RPMI8226 (cell line): ENCODE results near the gene CAMK1D.

Experiments used
- DNase-seq: peaks from one replicate; pipeline ENCODE4 v3.0.0-alpha.2; 2015

The CAMK1D gene

DNA sequence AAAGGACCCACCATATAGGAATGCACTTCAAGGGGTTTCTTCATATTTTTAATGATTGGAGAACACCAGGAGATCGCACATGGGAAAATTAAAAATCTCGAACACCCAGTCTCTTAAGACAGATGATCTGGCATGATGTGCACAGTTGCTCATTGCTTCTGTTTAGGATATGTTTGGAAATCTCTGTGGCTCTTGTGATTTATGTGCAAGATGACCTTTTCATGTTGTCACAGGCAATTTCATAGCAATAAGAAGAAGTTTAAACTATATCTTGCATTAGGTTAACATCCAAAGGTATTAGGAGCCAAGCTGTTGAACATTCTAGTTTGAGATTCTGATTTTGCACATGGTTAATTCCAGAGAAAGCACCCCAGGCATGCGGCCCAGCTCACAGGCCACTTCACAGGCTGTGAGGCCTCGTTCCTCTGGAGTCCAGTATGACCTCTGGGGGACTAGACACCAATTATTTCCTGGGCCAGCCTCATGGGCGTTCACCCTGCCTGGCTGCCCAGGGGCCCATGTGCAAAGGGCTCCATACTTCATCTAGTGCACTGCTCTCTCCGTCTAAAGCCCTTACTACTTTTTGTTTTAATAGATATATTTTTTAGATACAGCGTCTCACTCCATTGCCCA, 28.4 kb downstream of the CAMK1D start:
- DNase-seq, result no peak

DNA sequence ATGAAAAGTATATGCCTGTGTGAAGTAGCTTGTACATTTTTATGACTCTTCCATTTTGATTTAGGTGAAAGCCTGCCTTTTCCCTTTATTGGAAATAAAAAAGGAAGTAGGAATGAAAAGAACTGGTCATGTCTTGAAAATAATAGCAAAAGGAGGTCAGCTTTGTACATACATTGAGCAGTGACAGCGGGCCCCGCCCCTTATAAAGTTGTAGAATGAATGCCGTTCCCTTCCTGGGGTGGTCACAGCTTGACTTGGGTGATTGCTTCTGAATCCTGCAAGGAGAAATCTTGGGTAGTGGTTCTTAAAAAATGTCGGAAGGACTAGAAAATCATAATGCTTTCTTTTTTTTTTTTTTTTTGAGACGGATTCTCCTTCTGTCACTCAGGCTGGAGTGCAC, 31.7 kb downstream of the CAMK1D start:
- DNase-seq, result no peak

DNA sequence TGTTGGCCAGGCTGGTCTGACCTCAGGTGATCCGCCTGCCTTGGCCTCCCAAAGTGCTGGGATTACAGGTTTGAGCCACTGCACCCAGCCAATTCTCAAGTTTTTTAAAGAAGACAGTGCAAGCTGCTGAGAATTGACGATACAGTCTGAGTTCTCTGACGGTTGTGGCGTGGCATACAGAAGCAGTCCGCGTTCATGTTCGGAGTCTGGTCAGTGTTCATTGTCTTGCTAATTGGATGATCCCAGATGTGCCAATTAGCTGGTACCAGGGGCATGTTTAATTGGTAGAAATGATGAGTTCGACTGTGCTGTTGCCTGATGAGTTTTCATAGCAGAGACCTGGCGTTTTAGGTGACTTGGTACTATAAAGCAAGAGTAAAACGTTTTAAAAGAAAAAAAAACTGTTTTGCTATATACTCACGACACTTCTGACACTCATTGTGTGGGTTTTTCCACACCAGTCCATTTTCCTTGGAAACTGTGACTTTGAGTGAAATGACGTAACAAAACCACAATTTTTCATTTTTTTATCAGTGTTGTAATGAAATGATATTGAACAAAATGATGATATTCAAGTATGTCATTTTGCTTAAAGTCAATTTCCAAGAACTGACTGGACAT, 32.3 kb downstream of the CAMK1D start:
- DNase-seq, result no peak

DNA sequence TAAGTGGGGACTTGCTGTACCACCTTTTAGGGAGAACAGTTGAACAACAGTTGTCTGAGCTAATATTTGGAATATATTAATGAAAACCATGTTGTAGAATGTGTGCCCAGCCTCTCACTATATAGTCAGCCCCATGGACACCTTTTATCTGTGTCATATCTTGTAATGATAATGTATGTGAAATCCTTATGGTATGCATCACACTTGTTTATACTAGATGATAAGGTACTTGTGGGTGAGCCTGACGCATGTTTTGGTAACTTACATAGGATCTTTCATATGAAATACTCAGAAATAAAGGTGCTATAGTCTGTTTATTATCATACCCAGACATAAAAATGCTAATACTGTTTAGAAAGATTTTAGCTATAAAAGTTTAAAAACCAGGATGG, 32.8 kb downstream of the CAMK1D start:
- no peak for DNase-seq

DNA sequence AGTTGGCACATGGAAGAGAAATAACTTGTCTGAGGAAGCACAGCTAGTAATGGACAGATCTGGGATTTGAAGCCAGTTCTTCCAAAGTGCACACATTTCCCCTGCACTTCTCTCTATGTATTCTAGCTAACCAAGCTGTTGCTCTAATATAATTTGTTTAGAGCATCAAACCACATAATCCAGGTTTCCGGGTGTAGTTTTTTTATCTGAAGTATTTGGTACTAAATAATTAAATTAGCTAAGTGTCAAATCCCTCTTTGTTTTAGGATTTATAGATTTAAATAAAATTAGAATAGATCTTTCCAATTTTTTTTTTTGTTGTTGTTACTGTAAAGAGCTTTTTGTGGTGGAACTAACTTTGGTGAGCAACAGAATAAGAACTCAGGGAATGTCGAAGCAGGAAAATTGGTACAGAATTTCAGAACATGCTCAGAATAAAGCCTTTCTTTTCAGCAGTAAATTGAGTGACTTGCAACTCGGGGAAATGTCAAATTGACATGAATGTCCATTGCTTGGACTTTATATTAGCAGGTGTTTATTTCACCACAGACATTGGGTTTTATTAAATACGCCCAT, 33.7 kb downstream of the CAMK1D start:
- DNase-seq, result no peak

DNA sequence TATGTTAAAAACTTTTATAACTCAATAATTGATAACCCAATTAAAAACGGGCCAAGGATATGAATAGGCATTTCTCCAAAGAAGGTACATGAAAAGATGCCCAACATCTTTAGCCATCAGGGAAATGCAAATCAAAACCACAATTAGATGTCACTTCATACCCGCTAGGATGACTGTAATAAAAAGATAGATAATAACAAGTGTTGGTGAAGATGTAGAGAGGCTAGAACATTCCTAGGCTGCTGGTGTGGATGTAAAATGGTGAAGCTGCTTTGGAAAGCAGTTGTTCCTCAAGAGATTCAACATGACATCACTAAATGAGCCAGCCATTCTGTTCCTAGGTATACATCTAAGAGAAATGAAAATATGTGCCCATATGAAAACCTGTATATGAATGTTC, 35.6 kb downstream of the CAMK1D start:
- no peak for DNase-seq

DNA sequence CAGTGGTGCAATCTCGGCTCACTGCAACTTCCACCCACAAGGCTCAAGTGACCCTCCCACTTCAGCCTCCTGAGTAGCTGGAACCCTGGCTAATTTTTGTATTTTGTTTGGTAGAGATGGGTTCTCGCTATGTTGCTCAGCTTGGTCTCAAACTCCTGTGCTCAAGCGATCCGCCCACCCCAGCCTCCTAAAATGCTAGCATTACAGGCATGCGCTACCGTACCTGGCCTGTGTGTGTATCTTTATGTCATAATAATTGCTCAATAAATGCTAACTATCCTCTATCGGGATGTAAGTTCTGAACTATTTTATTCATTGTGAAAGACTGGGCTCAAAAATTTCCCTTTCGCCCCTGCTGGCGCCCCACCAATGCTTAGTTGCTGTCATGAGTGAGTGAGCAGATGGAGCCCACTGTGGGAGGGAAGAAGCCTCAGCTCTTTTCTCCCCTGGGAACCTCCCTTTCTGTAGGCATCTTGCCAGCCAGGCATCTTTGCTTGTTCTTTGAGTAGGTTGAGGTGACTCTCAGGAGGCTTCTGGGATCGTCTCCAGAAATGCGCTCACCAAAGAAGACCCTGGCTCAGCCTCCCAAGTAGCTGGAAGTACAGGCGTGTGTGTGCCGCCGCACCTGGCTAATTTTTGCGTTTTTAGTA, 38.3 kb downstream of the CAMK1D start:
- no peak for DNase-seq

DNA sequence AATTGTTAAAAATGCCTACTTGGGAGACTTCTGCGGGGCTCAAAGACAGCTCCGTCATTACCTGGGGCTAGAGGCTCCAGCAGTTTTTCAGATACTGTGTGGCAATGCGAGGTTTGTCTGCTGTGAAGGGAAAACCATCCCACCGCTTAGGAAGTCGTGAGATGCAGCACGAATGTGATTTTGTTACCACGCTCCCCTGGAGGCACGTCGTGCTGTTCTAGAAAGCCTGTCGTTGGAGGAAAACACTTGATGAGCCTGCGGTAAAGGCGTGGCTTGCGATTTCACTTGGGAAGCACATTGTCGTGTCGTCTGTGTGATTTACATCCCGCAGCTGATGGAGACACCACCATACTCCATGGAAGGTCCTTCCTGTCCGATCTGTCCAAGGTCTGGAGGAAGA, 39.3 kb downstream of the CAMK1D start:
- no peak for DNase-seq

DNA sequence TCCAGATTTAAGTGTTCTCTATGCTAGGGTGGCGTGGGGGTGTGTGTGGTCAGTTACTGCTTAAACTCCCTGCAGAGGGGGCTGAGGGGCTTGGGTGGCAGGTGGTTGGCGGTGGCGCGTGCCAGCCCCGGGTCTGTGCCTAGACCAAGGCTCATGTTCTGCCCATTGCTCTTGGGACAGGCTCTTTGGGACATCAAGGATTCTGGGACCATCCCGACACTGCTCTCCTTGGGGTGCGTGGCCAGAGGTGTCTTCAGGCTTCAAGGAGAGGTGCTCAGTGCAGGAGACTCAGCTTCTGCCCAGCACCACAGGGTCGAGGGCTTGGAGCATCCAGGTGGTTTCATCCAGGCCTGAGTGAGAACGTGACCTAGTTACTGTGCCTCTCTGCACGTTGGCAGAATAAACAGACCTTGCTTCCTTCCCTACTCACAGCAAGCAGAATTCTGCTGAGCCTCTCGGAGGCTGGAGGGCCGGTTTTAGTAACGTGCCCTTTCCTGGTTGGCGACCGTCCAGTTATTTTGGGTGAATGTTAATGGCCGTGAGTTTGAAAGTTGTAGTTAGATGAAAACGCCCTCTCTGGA, 39.9 kb downstream of the CAMK1D start:
- peak; percentile 92 for DNase-seq

DNA sequence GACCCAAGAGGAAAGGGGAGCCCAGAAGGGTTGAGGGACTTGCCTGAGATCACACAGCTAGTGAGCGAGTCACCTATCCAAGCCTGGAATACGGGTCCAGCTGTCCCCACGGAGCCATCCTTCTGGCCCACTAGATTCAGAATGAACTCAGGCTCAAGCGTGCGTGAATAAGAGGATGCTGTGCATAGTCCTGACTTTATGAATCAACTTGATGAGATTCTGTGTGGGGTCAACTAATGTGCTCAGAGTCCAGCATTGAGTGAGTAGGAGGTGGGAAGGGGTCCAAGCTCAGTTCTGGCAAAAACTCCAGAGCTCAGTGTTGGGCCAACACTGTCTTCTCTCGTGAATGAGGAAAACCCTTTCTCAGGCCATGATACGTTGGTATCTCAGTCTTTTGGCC, 41.4 kb downstream of the CAMK1D start:
- no peak for DNase-seq

DNA sequence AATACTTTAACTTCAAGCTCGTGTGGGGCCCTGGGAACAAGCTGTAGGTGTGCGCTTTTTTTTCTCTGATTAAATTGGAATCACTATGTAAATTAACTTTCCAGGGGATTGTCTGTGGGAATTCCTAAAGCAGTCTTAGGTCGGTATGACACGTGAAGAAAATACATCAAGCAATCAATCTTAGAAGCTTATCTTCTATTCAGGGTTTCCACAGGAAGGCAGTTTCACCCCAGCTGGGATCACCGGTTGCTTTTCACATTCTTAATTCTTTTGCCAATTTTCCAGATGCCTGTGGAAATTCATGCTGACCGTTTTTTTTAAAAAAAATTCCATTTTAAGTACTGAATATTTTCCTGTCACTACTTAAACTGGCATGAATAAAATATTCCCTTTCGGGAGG, 41.9 kb downstream of the CAMK1D start:
- no peak for DNase-seq

DNA sequence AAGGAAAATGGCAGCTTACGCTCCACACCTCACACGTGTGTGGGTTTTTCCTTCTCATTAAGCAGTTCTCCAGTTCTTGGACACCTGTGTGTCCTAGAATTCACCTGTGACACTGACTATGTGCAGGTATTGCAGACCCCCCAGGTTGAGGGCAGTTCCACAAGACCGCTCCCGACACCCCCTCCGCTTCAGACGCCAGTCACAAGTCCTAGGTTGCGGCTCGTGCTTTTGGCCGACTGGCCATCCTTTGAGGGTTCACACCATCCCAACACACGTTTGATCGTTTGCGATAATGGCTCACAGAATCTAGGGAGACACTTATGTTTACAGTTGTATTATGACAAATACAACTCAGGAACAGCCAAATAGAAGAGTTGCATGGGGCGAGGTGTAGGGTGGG, 44.5 kb downstream of the CAMK1D start:
- no peak for DNase-seq

DNA sequence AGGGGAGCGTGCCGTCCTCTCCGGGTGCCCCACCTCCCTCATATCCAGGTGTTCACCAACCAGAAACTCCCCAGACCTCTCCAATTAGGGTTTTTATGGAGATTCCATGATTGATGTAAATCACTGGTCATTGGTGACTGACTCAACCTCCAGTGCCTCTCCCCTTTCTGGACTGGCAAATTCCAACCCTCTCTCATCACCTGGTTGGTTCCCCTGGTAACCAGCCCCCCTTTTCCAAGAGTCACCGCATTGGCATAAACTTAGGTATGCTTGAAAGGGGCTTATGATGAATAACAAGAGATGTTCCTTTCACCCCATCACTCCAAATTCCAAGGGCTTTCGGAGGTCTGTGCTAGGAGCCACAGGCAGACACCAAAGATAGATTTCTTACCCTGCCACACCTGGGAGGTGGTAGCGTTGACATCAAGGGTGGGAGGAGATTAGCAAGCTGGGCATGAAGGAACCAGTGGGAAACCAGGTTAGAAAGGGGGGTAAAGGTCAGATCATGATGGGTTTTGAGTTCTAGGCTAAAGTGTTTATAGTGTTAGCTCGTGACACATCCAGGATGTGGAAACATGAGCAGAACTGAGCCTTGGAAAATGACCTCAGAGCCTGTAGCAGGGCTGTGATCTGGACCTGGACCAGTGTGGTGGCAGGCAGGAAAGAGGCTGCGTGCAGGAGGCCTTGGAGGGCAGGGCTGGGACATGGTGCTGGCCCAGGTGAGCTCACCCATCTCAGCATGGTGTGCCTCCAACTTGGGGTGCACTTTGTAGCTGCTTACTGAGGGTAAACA, 45.1 kb downstream of the CAMK1D start:
- DNase-seq, result no peak

DNA sequence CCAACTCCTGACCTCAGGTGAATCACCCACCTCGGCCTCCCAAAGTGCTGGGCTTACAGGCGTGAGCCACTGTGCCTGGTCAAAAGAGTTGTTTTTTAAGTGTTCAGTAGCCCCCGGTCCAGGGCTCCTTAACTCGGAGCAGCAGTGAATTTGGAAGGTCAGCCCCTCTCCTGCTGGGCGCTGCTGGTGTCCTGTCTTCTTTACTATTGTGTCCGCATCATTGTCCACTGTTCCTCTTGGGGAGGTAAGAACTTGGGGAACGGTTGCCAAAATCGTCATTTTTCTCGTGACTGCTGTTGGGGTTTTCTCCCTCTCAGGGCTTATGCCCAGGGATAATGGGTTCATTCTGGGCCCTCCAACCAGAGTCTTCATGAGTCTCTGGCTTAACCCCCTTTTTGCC, 46.7 kb downstream of the CAMK1D start:
- no peak for DNase-seq

DNA sequence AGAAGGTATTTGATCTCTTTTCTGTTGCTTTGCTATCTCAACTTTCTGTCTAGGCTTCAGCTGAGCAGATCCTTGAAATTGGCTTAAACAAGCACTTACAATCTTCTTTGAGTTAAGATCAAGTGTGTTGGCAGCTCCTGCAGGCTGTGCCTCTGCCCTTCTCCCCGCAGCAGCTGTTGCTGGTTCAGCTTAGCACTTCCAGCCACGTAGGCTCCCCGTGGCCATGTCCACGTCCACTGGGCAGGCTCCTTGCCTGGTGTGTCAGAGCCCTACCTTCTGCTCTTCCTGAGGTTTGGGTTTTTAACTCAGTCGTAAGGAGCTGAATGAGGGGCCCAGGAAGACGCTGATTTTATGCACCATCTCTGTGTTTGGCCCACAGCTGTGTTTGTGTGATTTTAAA, 47.2 kb downstream of the CAMK1D start:
- no peak for DNase-seq

DNA sequence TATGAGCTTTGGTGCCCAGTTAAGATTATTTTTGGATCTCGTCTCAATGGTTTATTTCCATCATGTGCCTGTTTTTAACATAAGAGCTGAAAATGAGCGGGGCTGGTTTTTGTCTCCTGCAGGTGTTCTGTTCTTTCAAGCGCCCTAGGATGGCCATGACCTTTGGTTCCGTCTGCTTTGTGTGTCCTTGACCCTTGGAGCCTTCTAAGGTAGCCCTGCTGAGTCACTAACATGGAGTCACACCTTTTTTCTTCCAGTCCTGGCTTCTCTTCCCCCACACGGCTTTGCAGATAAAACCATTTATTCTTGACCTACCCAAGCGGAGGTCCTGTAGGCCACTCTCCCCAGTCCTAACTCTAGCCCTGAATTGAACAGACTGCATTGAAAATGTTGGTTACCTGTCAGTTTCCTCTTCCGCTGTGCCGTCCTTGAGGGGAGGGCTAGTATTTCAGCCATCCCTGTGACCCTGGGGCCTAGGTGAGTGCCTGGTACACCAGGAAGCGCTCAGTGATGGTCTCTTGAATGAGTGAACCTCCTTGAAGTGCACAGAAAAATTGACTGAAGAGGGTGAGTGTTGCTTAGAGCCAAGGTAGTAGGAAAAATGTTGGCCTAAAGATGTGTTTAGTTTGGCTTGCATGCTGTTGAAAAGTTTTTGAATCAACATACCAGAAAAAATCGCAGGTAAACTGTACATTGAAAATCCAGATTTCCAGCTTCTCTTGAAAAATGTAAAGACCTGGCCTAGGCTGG, 48.0 kb downstream of the CAMK1D start:
- no peak for DNase-seq

DNA sequence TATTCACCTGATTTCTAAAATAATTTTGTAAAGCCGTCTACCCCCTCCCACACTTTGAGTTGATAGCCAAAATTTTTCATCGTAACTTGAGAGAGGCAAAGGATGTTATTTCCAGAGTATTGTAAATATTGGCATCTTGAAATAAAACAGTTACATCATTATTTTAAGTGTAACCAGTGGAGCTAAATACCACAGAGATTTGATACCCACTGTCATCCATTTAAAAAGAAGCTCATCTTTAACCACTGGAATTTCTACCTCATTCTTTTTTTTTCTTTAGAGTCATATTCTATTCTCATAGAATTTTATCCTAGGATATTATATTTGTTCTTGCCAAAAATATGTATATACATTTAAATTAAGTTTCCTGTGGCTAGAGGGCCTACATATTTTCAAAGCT, 48.6 kb downstream of the CAMK1D start:
- no peak for DNase-seq

DNA sequence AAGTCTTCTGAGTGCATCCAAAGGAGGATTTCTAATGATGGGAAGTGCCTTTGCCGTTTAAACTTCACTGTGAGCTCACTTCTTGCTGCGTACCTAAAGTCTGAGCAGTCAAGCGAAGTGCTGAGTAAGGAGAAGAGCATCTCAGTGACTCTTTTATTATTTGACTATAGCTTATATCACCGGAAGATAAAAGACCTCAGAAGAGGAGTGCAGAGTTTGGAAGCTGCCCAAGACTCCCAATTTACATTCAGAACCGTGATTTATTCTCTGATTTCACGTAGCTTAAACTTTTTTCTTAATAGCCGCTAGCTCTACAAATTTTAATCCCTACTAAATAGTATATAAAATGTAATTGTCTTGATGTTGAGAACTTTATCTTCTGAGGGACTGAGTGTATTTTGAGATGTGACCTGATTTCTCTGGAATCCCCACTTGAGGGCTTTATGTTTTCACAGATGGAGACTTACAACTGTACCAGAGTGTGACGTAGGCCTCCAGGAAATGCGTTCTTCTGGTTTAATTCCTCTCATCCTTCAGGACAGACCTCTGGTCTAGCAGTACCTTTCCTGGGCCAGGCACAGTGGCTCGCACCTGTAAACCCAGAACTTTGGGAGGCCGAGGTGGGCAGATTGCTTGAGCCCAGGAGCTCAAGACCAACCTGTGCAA, 51.1 kb downstream of the CAMK1D start:
- DNase-seq, result no peak

DNA sequence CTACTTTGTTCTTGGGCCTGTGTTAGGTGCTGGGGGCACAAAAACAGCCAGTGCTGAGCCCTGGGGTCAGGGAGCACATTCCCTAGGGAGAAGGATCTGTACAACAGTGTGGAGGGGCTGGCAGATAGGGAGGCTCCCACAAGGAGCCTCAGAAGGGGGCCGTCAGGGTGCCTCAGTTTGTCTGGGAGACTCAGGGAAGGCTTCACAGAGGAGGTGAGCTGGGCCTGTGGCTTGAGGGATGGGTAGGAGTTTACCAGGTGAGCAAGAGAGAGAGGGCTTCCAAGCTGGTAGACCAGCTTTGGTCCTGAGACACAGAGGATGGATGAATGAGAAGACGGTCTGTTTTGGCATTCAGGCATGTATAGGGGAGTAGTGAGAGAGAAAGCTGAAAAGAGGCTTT, 52.1 kb downstream of the CAMK1D start:
- no peak for DNase-seq

DNA sequence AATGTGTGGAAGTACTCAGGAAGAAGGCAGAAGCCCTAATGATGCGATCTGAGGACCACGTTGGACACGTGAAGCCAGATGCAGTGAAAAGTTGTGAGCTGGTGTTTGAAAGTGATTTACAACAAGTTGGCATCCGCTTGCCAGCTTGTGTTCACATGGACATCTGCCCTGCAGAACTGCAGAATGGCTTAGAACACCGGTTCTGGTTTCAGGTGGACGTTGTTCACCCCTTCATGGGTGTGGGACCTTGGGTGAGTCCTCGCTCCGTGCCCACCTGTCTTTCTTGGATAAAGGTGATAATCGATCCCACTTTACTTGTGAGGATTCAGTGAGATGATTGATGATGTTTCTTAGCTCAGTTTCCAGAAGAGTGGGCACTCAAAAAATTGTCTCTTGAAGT, 53.8 kb downstream of the CAMK1D start:
- DNase-seq, result no peak
